ENCODE data around the gene MARK3. TPM values are rescaled to one million over a fixed set of nuclear protein-coding genes. Genes with fewer than 3 reads are reported as not detected.

The MARK3 gene
- total and polyA plus RNA-seq, 2 of the 4 experiments (the other 2 are of a cell fraction) = 78.5 to 80.5 TPM

DNA sequence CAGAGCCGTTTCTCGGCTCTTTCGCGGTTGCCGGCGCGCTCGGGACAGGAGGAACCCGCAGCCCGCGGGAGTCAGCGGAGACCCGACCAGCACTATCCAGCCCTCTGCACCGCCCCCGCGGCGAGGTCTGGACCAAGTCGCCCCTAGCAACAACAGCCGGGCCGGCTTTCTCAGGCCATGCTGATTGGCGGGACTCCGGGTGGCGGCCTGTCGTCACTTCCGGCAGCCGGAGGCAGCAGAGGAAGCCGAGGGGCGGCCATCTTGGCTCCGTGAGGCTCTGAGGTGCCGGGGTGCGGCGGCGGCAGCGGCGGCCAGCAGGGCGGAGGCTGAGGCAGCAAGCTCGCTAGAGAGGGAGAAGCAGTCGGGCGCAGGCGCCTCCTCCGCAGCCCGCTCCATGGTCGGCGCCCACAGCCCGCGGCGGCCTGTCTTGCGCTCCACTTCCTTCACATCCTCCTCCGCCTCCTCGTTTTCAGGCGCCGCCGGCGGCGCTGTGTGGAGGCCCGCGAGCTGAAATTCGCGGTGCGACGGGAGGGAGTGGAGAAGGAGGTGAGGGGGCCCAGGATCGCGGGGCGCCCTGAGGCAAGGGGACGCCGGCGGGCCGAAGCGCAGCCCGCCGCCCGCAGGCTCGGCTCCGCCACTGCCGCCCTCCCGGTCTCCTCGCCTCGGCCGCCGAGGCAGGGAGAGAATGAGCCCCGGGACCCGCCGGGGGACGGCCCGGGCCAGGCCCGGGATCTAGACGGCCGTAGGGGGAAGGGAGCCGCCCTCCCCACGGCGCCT, at the start of gene MARK3 (continued):
- TF ChIP-seq RCOR1 (IDR thresholded peaks at IDR 0.05; ENCODE audit: insufficient replicate concordance, low read length) (no peak), POLR2A (IDR thresholded peaks at IDR 0.05; ENCODE audit: low read depth, low read length) (peak; percentile 79), MAZ (IDR thresholded peaks at IDR 0.05; ENCODE audit: borderline replicate concordance, low read depth, low read length) (peak; percentile 25; the same call in 1 of the 2 replicates), FOS (IDR thresholded peaks at IDR 0.05; ENCODE audit: low read depth, low read length) (no peak), CHD1 (IDR thresholded peaks at IDR 0.05; ENCODE audit: low read depth, low read length) (no peak)

- Histone ChIP-seq H3K27me3 (ENCODE audit: control insufficient read depth, insufficient read depth, low read length) (no peaks in the 10 kb centered on the region), H3K18ac (ENCODE audit: low read depth, low read length) (no peak overlapping the region), H2AK9ac (replicated peaks; ENCODE audit: low read depth, low read length, poor library complexity) (no peak overlapping the region), H4K20me1 (ENCODE audit: insufficient read depth, low read length) (peaks cover 55% of the 10 kb centered on the region), H3K36me3 (ENCODE audit: control insufficient read depth, insufficient read depth, low read length) (peaks cover 54% of the 10 kb centered on the region), H3K27ac (ENCODE audit: insufficient read depth, low read length) (no peak overlapping the region), H2BK120ac (ENCODE audit: low read depth, low read length) (no peak overlapping the region), H4K8ac (ENCODE audit: low read depth in 2 of 2, low read length in 2 of 2) (no peak overlapping the region), H3K56ac (ENCODE audit: extremely low read depth, insufficient read depth, low read length) (no peak overlapping the region), H4K5ac (ENCODE audit: low read depth, low read length) (no peak overlapping the region), H4K91ac (ENCODE audit: insufficient read depth, low read depth, low read length) (no peak overlapping the region), H3K9me3 (ENCODE audit: control insufficient read depth, insufficient read depth, low read length) (no peaks in the 10 kb centered on the region), H2AFZ (replicated peaks; ENCODE audit: low read length, poor library complexity) (no peak overlapping the region), H3K23ac (ENCODE audit: low read depth, low read length) (0 out of 2 replicates have a peak overlapping the region, but pooled peaks have one; percentile 96), H3K4ac (ENCODE audit: low read depth, low read length) (no peak overlapping the region), H2BK5ac (ENCODE audit: low read depth, low read length, poor library complexity, severe bottlenecking) (no peak overlapping the region), H2BK20ac (ENCODE audit: low read depth, low read length) (no peak overlapping the region), H2AK5ac (ENCODE audit: low read depth, low read length) (no peak overlapping the region), H3K4me2 (ENCODE audit: low read depth, low read length) (no peak overlapping the region; the same call in 1 of the 2 replicates), H2BK15ac (ENCODE audit: low read depth, low read length) (no peak overlapping the region), H3K79me1 (ENCODE audit: low read depth in 1 of 2, low read length in 2 of 2) (peaks cover 47 to 80% of the 10 kb centered on the region in 2 experiments), H3K14ac (replicated peaks; ENCODE audit: low read depth, low read length) (no peak overlapping the region), H3K4me3 (ENCODE audit: insufficient read depth, low read depth, low read length) (no peak overlapping the region), H3K4me1 (ENCODE audit: control insufficient read depth, insufficient read depth, low read length) (peaks cover 3% of the 10 kb centered on the region), H3K9ac (ENCODE audit: low read depth, low read length) (no peak overlapping the region), H3K9me1 (ENCODE audit: insufficient read depth, low read length) (peaks cover 8% of the 10 kb centered on the region)
- DNase-seq (no peak), ATAC-seq (ENCODE audit: low read depth) (no peak)
- ChIA-PET CTCF (interaction anchor here (0.6 to 1.6 kb wide), 2 partner anchors 54 to 142 kb away, joined by 3 read pairs; no protein-coding TSS in a partner anchor), POLR2A (ENCODE audit: unreplicated experiment) (interaction anchor here (0.7 kb wide), 1 partner anchor 66 kb away, joined by 6 read pairs; no protein-coding TSS in a partner anchor)
- WGBS, 2 experiments (ENCODE audit: extremely low coverage in 2 of 2, insufficient read length in 1 of 2) = 100% methylated on average over 1 of the region's 14 CpGs; no CpG with 5 or more reads in 1 of the 2 experiments
- intact Hi-C loops (cut with micrococcal nuclease) = no loop called here
- dilution Hi-C loops (cut with HindIII; ENCODE audit: low sequenced_read_pairs, unreplicated experiment) = no loop called here
- in situ Hi-C loops (cut with MboI; ENCODE audit: low sequenced_read_pairs) = no loop called here
- no TSS peak for BruUV-seq (replicated peaks)
- no peak for TF ChIP-seq MXI1 (IDR thresholded peaks at IDR 0.05; ENCODE audit: borderline replicate concordance, low read depth, low read length)
- TF ChIP-seq MAZ (IDR thresholded peaks at IDR 0.05; ENCODE audit: borderline replicate concordance, low read depth, low read length) = no peak
- no peak for TF ChIP-seq BHLHE40 (IDR thresholded peaks at IDR 0.05; ENCODE audit: low read depth, low read length)
- no peak for TF ChIP-seq FOS (IDR thresholded peaks at IDR 0.05; ENCODE audit: low read depth, low read length)
- no peak for TF ChIP-seq RAD21 (IDR thresholded peaks at IDR 0.05; ENCODE audit: low read length)
- no peak for TF ChIP-seq RFX5 (IDR thresholded peaks at IDR 0.05; ENCODE audit: low read depth, low read length)
- no peak for TF ChIP-seq CTCF (conservative IDR thresholded peaks at IDR 0.05; ENCODE audit: low read depth, low read length)
- TF ChIP-seq, protein P1, sequence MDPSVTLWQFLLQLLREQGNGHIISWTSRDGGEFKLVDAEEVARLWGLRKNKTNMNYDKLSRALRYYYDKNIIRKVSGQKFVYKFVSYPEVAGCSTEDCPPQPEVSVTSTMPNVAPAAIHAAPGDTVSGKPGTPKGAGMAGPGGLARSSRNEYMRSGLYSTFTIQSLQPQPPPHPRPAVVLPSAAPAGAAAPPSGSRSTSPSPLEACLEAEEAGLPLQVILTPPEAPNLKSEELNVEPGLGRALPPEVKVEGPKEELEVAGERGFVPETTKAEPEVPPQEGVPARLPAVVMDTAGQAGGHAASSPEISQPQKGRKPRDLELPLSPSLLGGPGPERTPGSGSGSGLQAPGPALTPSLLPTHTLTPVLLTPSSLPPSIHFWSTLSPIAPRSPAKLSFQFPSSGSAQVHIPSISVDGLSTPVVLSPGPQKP (IDR thresholded peaks at IDR 0.05; ENCODE audit: borderline replicate concordance, low read depth, low read length) = no peak
- no peak for TF ChIP-seq MAFK (IDR thresholded peaks at IDR 0.05; ENCODE audit: low read depth, low read length)
- no peak for TF ChIP-seq CEBPB (IDR thresholded peaks at IDR 0.05; ENCODE audit: low read depth, low read length)
- TF ChIP-seq RCOR1 (IDR thresholded peaks at IDR 0.05; ENCODE audit: insufficient replicate concordance, low read length) = no peak
- TF ChIP-seq NFE2L2 (IDR thresholded peaks at IDR 0.05; ENCODE audit: low read depth, low read length) = no peak
Measured at GRCh38 chr14:103336191-103336590, 49.0 kb upstream of the MARK3 start.

Measured in IMR-90 (cell line).